Liver (tissue), 9 donors: ENCODE results near the gene UQCRH. TPM values are rescaled to one million over a fixed set of nuclear protein-coding genes. Genes with fewer than 3 reads are reported as not detected.

Experiments used
- DNase-seq: peaks from one replicate; pipeline ENCODE4 v3.0.0-alpha.2; 2017; ENCODE audit warnings: low spot score
- H3K27ac ChIP-seq, 2 donors: one replicate each; pipeline ENCODE4 v1.7.0; 2013; ENCODE audit warnings: inconsistent platforms in 2 of 2, low read length in 2 of 2, control low read depth in 1 of 2, low read depth in 1 of 2, mild to moderate bottlenecking in 1 of 2
- H3K27me3 ChIP-seq, 4 donors: one replicate each; pipeline versions ENCODE4 v1.6.1 to v1.7.0; 2013; ENCODE audit warnings: low read length in 3 of 4, inconsistent platforms in 1 of 4, mild to moderate bottlenecking in 1 of 4, moderate library complexity in 1 of 4; ENCODE audit not compliant: control insufficient read depth in 4 of 4, insufficient read depth in 4 of 4
- H3K36me3 ChIP-seq, 4 donors: one replicate each; pipeline versions ENCODE4 v1.6.1 to v1.7.0; 2013; ENCODE audit warnings: low read length in 3 of 4, mild to moderate bottlenecking in 3 of 4, low read depth in 1 of 4, moderate library complexity in 1 of 4; ENCODE audit not compliant: control insufficient read depth in 4 of 4, insufficient read depth in 3 of 4
- H3K4me1 ChIP-seq, 4 donors: one replicate each; pipeline versions ENCODE4 v1.6.1 to v1.7.0; 2013; ENCODE audit warnings: low read length in 3 of 4, mild to moderate bottlenecking in 3 of 4, moderate library complexity in 1 of 4; ENCODE audit not compliant: control insufficient read depth in 4 of 4, insufficient read depth in 4 of 4
- H3K4me3 ChIP-seq, 3 donors: one replicate each; pipeline versions ENCODE4 v1.6.1 to v1.7.0; 2013; ENCODE audit warnings: low read length in 3 of 3, control low read depth in 1 of 3, low read depth in 1 of 3, mild to moderate bottlenecking in 1 of 3
- H3K9ac ChIP-seq, 2 donors: one replicate each; pipeline ENCODE4 v1.7.0; 2013; ENCODE audit warnings: low read length in 2 of 2, mild to moderate bottlenecking in 2 of 2, moderate library complexity in 2 of 2, control low read depth in 1 of 2, low read depth in 1 of 2
- H3K9me3 ChIP-seq, 4 donors: one replicate each; pipeline versions ENCODE4 v1.6.1 to v1.7.0; 2013; ENCODE audit warnings: low read length in 3 of 4; ENCODE audit not compliant: control insufficient read depth in 4 of 4
- EGR1 ChIP-seq, 2 donors: IDR thresholded peaks; 2 replicates each; pipeline ENCODE4 v1.6.1; 2016 to 2018; ENCODE audit warnings: antibody characterized with exemption in 2 of 2, low read depth in 2 of 2
- FOXA1 ChIP-seq: IDR thresholded peaks from 2 replicates; pipeline ENCODE4 v1.6.1; 2016; ENCODE audit warnings: antibody characterized with exemption
- FOXA2 ChIP-seq: IDR thresholded peaks from 2 replicates; pipeline ENCODE4 v1.6.1; 2016; ENCODE audit warnings: antibody characterized with exemption
- GABPA ChIP-seq, 2 donors: IDR thresholded peaks in 1 of 2; conservative IDR thresholded peaks in 1 of 2; 2 replicates each; pipeline ENCODE4 v1.6.1; 2016; ENCODE audit warnings: antibody characterized with exemption in 2 of 2, mild to moderate bottlenecking in 1 of 2, moderate library complexity in 1 of 2
- HNF4A ChIP-seq, 2 donors: conservative IDR thresholded peaks; 2 replicates each; pipeline ENCODE4 v1.6.1; 2016; ENCODE audit warnings: antibody characterized with exemption in 2 of 2, mild to moderate bottlenecking in 2 of 2
- HNF4G ChIP-seq: IDR thresholded peaks from 2 replicates; pipeline ENCODE4 v1.6.1; 2016; ENCODE audit warnings: antibody characterized with exemption
- JUND ChIP-seq, 2 donors: IDR thresholded peaks; 2 replicates each; pipeline ENCODE4 v1.6.1; 2016; ENCODE audit warnings: antibody characterized with exemption in 2 of 2
- NR2F2 ChIP-seq: IDR thresholded peaks from 2 replicates; pipeline ENCODE4 v1.6.1; 2016; ENCODE audit warnings: antibody characterized with exemption
- RAD21 ChIP-seq, 2 donors: IDR thresholded peaks; 2 replicates each; pipeline ENCODE4 v1.6.1; 2016; ENCODE audit warnings: antibody characterized with exemption in 2 of 2, mild to moderate bottlenecking in 2 of 2
- RXRA ChIP-seq, 2 donors: IDR thresholded peaks; 2 replicates each; pipeline ENCODE4 v1.6.1; 2017 to 2018; ENCODE audit warnings: antibody characterized with exemption in 2 of 2, mild to moderate bottlenecking in 1 of 2
- SP1 ChIP-seq: IDR thresholded peaks from 2 replicates; pipeline ENCODE4 v1.6.1; 2018; ENCODE audit warnings: antibody characterized with exemption, mild to moderate bottlenecking
- TAF1 ChIP-seq: conservative IDR thresholded peaks from 2 replicates; pipeline ENCODE4 v1.6.1; 2016; ENCODE audit warnings: antibody characterized with exemption, mild to moderate bottlenecking
- YY1 ChIP-seq: IDR thresholded peaks from 2 replicates; pipeline ENCODE4 v1.6.1; 2016; ENCODE audit warnings: antibody characterized with exemption, mild to moderate bottlenecking
- WGBS: extraction: QIAGEN DNeasy Blood & Tissue Kit; methylation state at CpG from one replicate; pipeline ENCODE4 v1.1.7; 2013; 5-methylcytosine and 5-hydroxymethylcytosine counted together
- polyA plus RNA-seq, 2 donors: library from polyadenylated mRNA; stranded (reverse) in 1 of 2; unstranded in 1 of 2; fragments of 200-250 nt in 1 of 2; fragments of >200 nt in 1 of 2; fragmentation: Nextera tagmentation in 1 of 2; extraction: Ambion mirVana in 1 of 2; gene quantifications; one replicate each; pipeline versions ENCODE4 v1.2.1 to v1.2.3, GENCODE V29; 2013 to 2015
- total RNA-seq, 2 donors: library from RNA; depleted of rRNA; stranded (reverse); fragments of >200 nt; gene quantifications; one replicate each; pipeline ENCODE4 v1.2.3, GENCODE V29; 2014
- TF ChIP-seq, protein P1 (sequence below): IDR thresholded peaks from 2 replicates; pipeline ENCODE4 v1.6.1; 2016; ENCODE audit warnings: antibody characterized with exemption
- TF ChIP-seq, protein P2 (sequence below): IDR thresholded peaks from 2 replicates; pipeline ENCODE4 v1.6.1; 2016; ENCODE audit warnings: antibody characterized with exemption, mild to moderate bottlenecking
- TF ChIP-seq, protein P3 (sequence below): IDR thresholded peaks from 2 replicates; pipeline ENCODE4 v1.6.1; 2016; ENCODE audit warnings: antibody characterized with exemption
- TF ChIP-seq, protein P4 (sequence below): IDR thresholded peaks from 2 replicates; pipeline ENCODE4 v1.6.1; 2016; ENCODE audit warnings: antibody characterized with exemption
- TF ChIP-seq, protein P5 (sequence below): fragments of 150-350 bp; IDR thresholded peaks from 2 replicates; pipeline ENCODE4 v1.5.1; 2017; ENCODE audit warnings: improper control_type of control experiment, low read depth, low read length; ENCODE audit not compliant: missing input control
- donor health status: healthy.
- donor health status: healthy.
- donor health status: healthy.
- donor health status: healthy.
- donor health status: healthy.

The UQCRH gene
- total and polyA plus RNA-seq, 4 donors: 158 to 220 (median 201) TPM

DNA sequence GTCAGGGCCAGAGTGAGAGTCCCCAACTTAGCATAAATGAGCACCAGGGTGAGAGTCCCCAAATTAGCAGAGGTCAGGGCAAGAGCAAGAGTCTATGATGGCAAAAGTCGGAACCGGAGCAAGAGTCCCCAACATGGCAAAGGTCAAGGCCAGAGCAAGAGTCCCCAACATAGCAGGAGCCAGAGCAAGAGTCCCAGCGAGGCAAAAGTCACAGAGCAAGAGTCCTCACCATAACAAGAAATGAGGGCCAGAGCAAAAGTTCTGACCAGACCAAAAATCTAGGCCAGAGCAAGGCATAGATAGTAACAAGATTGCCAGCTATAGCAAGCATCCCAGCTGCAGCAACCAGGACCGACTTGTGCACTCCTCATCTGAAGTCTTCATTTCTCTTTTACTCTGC, 40.2 kb downstream of the UQCRH start:
- Histone ChIP-seq H3K36me3 (peaks cover 2 to 23% (median 12%) of the 10 kb centered on the region in 4 donors), H3K27me3 (no peaks in the 10 kb centered on the region), H3K9me3 (no peaks in the 10 kb centered on the region), H3K27ac (no peak overlapping the region), H3K4me3 (no peak overlapping the region), H3K9ac (no peak overlapping the region), H3K4me1 (peaks cover 0 to 12% (median 9%) of the 10 kb centered on the region in 4 donors)
- DNase-seq: no peak
- TF ChIP-seq NR2F2: no peak
- 91% methylated on average over 4 of the region's 4 CpGs for WGBS

DNA sequence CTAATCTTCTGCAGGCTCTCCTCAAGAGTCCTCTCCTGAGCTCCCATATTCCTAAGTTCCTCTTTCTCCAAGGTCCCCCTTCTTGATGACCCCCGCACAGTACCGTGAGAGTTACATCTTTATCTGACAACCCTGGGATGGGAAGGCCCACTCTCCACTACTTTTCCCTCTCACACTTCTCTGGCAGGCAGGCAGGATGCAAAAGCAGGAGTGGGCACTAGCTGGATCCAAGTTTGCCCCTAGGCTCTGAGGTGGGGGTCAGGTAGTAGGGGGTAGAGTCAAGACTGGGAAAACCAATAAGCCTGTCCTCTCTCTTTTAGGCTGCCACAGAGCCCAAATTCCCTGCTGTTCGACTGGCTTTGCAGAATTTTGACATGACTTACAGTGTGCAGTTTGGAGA, 41.0 kb downstream of the UQCRH start:
- WGBS: 92% methylated on average over 3 of the region's 3 CpGs
- no peaks in the 10 kb centered on the region for H3K27me3 ChIP-seq
- H3K9ac ChIP-seq: no peak overlapping the region
- H3K36me3 ChIP-seq: peaks cover 2 to 25% (median 13%) of the 10 kb centered on the region in 4 donors
- no peak for TF ChIP-seq NR2F2
- TF ChIP-seq, protein P1, sequence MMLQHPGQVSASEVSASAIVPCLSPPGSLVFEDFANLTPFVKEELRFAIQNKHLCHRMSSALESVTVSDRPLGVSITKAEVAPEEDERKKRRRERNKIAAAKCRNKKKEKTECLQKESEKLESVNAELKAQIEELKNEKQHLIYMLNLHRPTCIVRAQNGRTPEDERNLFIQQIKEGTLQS: no peak
- TF ChIP-seq, protein P2, sequence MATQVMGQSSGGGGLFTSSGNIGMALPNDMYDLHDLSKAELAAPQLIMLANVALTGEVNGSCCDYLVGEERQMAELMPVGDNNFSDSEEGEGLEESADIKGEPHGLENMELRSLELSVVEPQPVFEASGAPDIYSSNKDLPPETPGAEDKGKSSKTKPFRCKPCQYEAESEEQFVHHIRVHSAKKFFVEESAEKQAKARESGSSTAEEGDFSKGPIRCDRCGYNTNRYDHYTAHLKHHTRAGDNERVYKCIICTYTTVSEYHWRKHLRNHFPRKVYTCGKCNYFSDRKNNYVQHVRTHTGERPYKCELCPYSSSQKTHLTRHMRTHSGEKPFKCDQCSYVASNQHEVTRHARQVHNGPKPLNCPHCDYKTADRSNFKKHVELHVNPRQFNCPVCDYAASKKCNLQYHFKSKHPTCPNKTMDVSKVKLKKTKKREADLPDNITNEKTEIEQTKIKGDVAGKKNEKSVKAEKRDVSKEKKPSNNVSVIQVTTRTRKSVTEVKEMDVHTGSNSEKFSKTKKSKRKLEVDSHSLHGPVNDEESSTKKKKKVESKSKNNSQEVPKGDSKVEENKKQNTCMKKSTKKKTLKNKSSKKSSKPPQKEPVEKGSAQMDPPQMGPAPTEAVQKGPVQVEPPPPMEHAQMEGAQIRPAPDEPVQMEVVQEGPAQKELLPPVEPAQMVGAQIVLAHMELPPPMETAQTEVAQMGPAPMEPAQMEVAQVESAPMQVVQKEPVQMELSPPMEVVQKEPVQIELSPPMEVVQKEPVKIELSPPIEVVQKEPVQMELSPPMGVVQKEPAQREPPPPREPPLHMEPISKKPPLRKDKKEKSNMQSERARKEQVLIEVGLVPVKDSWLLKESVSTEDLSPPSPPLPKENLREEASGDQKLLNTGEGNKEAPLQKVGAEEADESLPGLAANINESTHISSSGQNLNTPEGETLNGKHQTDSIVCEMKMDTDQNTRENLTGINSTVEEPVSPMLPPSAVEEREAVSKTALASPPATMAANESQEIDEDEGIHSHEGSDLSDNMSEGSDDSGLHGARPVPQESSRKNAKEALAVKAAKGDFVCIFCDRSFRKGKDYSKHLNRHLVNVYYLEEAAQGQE: no peak
- no peak for TF ChIP-seq FOXA2
- no peak for TF ChIP-seq GABPA (IDR thresholded peaks at IDR 0.05 in 1 of 2, conservative IDR thresholded peaks at IDR 0.05 in 1 of 2)
- TF ChIP-seq, protein P3, sequence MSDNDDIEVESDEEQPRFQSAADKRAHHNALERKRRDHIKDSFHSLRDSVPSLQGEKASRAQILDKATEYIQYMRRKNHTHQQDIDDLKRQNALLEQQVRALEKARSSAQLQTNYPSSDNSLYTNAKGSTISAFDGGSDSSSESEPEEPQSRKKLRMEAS: no peak
- no peak for TF ChIP-seq HNF4G
- TF ChIP-seq SP1: no peak
- TF ChIP-seq RXRA (IDR thresholded peaks at IDR 0.05): no peak
- TF ChIP-seq FOXA1: no peak
- TF ChIP-seq RAD21 (IDR thresholded peaks at IDR 0.05): no peak
- TF ChIP-seq, protein P4, sequence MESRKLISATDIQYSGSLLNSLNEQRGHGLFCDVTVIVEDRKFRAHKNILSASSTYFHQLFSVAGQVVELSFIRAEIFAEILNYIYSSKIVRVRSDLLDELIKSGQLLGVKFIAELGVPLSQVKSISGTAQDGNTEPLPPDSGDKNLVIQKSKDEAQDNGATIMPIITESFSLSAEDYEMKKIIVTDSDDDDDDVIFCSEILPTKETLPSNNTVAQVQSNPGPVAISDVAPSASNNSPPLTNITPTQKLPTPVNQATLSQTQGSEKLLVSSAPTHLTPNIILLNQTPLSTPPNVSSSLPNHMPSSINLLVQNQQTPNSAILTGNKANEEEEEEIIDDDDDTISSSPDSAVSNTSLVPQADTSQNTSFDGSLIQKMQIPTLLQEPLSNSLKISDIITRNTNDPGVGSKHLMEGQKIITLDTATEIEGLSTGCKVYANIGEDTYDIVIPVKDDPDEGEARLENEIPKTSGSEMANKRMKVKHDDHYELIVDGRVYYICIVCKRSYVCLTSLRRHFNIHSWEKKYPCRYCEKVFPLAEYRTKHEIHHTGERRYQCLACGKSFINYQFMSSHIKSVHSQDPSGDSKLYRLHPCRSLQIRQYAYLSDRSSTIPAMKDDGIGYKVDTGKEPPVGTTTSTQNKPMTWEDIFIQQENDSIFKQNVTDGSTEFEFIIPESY: no peak
- TF ChIP-seq TAF1: no peak
- TF ChIP-seq EGR1 (IDR thresholded peaks at IDR 0.05; ENCODE audit: low read depth in 2 of 2): no peak
- TF ChIP-seq YY1: no peak
- TF ChIP-seq HNF4A (conservative IDR thresholded peaks at IDR 0.05): no peak
- TF ChIP-seq, protein P5, sequence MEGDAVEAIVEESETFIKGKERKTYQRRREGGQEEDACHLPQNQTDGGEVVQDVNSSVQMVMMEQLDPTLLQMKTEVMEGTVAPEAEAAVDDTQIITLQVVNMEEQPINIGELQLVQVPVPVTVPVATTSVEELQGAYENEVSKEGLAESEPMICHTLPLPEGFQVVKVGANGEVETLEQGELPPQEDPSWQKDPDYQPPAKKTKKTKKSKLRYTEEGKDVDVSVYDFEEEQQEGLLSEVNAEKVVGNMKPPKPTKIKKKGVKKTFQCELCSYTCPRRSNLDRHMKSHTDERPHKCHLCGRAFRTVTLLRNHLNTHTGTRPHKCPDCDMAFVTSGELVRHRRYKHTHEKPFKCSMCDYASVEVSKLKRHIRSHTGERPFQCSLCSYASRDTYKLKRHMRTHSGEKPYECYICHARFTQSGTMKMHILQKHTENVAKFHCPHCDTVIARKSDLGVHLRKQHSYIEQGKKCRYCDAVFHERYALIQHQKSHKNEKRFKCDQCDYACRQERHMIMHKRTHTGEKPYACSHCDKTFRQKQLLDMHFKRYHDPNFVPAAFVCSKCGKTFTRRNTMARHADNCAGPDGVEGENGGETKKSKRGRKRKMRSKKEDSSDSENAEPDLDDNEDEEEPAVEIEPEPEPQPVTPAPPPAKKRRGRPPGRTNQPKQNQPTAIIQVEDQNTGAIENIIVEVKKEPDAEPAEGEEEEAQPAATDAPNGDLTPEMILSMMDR: no peak
- TF ChIP-seq JUND (IDR thresholded peaks at IDR 0.05): no peak
- H3K27ac ChIP-seq: no peak overlapping the region
- H3K4me1 ChIP-seq: peaks cover 0 to 12% (median 9%) of the 10 kb centered on the region in 4 donors
- no peak overlapping the region for H3K4me3 ChIP-seq
- H3K9me3 ChIP-seq: no peaks in the 10 kb centered on the region
- DNase-seq: no peak
